ENCODE data around the gene FSTL3.
"Not testable (repeated sequence)": the region's sequence is repeated elsewhere in the genome, so short reads cannot be mapped to it uniquely, and the experiment has no call there.

Gene FSTL3

DNA sequence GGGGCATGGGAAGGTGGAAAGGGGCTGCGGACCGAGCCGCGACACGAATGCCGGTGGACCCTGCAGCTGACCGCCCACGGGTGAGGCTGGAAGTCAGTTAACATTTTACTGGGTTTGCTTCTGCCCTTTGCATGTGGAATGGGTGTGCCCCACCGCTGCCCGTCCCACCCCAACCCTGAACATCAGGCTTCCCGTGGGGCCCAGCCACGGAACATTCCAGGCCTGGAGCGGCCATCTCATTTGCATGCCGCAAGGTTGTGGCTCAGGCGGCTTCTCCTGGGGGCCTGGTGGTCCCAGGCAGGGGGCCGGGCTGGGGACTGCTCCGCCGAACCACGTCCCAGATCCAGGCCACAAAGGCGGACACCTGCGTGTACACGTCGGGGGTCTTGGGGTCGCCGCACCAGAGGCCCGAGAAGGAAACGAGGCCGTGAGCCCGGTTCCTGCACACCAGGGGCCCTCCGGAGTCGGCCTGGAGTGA lies 9.3 kb downstream of the FSTL3 start:
- no peak for DNase-seq

DNA sequence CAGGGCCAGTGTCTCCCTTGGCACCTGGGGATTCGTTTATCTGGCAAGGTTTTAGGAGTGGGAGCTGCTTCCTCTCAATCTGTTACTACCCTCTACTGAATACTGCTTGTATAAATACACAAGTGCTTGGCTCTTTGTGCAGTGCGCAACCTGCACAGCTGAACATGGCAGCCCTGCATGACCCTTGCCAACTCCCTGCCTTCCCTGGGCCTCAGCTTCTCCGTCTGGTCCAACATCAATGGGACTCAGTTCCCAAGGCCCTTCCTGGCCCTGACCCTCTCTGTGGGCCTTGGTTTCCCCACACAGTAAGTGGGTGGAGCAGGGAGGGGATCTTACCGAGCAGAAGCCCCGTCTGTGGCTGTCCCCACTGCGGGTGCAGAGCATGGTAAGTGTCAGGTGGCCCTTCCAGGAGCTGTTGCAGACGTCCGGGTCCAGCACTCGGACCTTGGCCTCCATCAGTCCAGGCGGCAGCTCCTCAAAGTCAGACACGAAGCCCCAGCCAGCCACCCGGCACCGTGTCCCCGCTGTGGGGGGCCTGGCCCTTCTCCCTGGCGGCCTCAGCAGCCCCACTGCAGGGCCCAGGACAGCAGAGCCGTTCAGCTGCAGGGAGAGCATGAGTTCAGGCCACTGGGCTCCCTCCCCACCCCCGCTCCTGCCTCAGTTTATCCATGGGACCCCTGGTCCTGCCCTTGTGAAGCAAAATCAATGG lies 10.6 kb downstream of the FSTL3 start:
- no peak for DNase-seq

DNA sequence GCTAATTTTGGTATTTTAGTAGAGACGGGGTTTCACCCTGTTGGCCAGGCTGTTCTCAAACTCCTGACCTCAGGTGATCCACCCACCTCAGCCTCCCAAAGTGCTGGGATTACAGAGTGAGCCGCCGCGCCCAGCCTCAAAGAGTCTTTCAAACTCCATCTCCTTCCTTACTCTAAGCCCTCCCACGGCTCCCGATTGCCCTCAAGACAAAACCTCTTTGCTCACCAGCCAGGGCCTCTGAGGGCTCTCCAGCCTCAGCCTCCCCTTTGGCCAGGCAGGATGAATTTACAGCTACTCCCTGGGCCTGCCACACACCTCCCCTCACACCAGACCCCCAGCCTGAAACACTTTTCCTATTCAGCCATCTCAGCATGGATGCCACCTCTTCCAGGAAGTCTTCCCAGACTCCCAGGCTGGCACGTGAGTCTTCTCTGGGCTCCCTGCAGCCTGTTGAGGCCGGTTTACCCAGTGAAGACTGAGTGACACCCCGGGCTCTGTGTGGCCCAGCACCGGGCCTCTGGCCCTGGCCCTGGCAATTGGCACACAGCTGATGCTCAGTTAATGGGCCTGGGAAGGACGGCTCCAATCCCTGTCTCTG lies 11.5 kb downstream of the FSTL3 start:
- DNase-seq, result no peak

DNA sequence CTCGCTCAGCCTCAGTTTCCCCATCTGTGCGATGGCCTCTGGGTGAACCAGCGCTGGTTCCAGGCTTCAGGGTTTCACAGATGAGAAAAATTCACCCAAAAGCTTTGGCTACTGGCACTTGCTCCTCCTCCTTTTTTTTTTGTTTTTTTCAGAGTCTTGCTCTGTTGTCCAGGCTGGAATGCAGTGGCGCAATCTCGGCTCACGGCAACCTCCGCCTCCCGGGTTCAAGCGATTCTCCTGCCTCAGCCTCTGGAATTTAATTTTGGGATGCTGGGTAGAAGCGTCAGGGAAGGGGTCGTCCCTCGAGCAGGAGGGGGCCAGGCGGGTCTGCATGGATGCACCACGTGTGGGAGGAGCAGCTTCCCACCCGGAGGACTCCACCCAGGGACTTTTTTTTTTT lies 12.0 kb downstream of the FSTL3 start:
- no peak for DNase-seq

DNA sequence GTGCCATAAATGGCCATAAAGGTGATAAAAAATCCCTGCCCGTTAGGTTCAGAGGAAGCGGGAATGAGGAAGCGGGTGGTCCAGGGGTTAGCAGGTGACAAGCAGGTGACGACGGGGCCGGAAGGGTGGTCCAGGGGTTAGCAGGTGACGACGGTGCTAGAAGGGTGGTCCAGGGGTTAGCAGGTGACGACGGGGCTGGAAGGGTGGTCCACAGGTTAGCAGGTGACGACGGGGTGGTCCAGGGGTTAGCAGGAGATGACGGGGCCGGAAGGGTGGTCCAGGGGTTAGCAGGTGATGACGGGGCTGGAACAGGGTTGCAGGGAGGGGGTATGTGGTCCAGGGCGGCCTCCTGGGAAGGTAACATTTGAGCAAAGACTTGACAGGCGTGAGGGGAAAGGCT lies 12.8 kb downstream of the FSTL3 start:
- no peak for DNase-seq

DNA sequence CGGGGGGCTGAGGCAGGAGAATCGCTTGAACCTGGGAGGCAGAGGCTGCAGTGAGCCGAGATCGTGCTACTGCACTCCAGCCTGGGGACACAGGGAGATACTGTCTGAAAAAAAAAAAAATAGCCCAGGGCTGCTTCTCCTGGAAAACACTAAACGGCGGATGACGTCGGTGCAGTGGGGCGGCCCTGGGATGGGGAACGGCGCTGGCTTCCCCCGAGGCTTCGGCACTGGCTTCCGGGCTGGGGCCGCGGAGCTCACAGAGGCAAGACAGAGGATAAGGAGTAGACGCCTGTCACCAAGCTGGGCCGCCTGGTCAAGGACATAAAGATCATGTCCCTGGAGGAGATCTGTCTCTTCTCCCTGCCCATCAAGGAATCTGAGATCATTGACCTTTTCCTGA lies 14.0 kb downstream of the FSTL3 start:
- DNase-seq, result no peak

DNA sequence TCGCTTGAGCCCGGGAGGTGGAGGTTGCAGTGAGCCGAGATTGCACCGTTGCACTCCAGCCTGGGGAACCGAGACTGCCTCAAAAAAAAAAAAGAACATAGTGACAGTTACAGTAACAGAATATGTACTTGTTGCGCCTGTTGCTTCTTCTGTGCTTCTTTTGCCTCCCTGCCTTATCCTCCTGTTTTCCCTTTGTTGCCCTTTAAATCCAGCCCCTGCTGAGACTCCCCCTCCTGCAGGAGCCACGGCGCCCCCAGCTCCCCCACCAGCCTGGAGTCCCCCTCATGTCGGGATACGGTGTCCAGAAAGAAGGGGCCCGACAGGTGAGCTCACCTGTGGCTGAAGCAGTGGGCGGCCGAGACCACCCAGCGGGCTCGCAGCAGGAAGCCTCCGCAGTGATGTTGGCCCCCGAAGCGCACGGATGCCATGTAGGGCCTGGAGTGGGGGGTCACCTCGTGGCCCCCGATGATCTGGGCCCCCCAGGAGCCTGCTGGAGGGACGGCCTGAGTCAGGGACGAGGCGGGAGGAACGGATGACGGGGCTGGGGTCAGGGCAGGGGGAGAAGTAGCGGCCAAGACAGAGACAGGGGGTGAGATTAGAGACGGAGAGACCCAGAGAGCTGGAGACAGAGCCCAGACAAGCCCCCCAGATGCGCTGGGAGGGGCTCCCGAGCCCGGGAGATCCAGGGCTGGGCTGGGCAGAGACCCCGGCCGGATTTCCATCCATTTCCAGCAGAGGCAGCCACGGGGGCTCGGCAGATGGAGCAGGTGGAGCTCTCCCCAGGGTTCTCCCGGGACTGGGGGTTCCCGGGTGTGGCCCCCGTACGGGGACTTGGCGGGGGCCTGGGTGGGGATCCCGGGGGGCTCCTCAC lies 18.5 kb downstream of the FSTL3 start:
- no peak for DNase-seq

DNA sequence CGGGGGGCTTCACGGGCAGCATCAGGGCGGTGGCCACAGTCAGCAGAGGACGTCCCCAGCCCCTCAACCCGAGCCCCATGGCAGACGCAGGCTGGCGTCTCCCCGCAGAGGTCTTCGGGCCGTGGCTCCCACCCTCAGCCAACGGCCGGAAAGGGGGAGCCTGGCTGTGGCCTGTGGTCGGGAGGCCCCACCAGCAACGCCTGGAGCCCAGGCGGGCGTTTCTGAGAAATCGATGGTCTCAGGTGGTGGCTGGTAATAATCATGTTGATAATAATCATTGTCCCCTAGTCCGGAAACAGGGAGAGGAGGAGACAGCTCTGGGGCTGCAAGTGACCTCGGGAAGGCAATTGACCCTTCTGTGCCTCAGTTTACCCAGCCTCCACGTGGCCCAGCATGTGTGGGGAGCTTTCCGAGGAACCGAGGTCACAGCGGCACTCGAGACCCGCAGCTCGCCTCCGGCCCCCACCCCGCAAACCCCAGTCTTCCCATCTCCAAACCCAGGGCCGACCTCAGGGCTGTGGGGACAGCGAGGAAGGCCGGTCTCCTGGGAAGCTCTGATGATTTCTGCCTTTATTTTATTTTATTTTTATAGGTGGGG lies 19.3 kb downstream of the FSTL3 start, which contains the start of gene PRSS57:
Gene PRSS57 (minus strand): TSS at position 101 of the 598 bp plus-strand sequence. CDS start 22 bp downstream, at position 79.
- DNase-seq, result no peak

DNA sequence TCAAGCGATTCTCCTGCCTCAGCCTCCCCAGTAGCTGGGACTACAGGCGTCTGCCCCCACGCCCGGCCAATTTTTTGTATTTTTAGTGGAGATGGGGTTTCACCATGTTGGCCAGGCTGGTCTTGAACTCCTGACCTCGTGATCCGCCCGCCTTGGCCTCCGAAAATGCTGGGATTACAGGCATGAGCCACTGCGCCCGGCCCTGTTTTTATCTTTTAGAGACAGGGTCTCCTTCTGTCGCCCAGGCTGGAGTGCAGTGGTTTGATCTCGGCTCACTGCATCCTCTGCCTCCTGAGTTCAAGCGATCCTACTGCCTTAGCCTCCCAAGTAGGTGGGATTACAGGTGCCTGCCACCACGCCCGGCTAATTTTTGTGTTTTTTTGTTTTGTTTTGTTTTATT lies 22.3 kb downstream of the FSTL3 start:
- DNase-seq, result not testable (repeated sequence)

DNA sequence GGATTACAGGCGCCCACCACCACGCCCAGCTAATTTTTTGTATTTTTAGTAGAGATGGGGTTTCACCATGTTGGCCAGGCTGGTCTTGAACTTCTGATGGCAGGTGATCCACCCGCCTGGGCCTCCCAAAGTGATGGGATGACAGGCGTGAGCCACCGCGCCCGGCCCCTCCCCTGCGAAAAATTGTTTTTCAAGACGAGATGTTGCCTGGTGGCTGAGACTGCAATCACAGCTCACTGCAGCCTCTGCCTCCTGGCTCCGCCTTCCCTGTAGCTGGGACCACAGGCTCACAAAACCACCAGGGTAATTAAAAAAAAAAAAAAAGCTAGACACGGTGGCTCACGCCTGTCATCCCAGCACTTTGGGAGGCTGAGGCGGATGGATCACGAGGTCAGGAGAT lies 23.7 kb downstream of the FSTL3 start:
- not testable (repeated sequence) for DNase-seq

DNA sequence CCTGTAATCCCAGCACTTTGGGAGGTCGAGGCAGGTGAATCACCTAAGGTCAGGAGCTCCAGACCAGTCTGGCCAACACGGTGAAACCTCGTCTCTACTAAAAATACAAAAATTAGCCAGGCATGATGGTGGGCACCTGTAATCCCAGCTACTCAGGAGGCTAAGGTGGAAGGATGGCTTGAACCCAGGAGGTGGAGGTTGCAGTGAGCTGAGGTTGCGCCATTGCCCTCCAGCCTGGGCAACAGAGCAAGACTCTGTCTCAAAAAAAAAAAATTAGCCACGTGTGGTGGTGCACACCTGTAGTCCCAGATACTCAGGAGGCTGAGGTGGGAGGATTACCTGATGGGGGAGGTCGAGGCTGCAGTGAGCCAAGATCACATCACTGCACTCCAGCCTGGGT lies 26.7 kb downstream of the FSTL3 start:
- DNase-seq, result not testable (repeated sequence)

DNA sequence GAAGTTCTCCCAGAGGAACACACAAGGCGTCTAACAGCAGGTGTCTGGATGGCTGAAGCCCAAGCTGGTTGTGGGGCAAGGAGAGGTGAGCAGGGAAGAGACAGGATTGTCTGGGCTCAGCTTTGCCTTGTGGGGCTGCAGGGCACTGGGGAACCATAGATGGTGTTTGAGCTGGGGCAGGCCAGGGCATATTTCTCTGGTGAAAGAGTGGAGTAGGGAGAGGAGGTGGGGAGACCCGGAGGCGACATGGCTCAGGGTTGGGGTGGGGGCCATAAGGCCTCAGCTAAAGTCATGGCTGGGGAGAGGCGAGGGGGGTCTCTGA lies 27.1 kb downstream of the FSTL3 start:
- DNase-seq, result no peak

DNA sequence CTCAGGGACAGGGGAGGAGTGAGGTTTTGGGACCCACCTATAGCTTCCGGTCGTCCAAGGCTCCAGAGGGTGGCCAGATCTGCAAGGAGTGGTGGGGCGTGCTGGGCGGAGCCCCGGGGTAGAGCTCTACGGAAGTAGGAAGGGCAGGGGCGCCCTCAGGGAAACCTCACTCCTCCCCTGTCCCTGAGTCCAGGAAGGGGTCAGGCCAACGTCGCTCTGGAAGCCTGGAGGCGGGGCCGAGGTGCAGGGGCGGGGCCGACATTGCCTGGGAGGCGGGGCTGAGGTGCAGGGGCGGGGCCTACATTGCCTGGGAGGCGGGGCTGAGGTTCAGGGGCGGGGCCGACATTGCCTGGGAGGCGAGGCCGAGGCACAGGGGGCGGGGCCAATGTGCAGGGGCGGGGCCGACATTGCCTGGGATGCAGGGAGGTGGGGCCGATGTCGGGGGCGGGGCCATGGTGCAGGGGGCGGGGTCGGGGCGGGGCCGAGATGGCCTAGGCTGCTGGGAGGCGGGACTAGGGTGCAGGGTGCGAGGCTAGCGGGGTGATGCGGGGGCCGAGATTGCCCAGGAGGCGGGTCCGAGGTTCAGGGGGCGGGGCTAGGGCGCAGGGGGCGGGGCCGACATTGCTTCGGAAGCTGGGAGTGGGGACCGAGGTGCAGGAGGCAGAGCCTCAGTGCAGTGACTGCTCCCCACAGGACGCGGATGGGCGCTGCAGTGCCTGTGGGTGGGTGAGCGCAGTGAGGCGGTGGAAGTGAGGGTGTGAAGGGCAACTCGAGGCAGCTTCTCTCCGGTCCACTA lies 27.7 kb downstream of the FSTL3 start:
- no peak for DNase-seq

DNA sequence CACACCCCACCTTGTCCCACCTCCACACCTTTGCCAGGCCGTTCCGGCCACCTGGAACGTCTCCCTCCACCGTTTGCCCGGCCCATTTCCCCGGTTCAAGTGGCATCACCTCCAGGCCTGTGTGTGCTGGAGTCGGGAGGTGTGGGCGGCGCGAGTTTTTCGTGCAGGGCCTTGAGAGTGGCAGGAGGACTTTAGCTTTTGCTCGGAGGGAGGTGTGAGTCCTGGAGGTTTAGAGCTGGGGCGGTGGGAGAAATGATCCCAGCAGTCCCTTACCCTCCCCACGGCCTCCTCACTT lies 28.2 kb downstream of the FSTL3 start:
- DNase-seq, result no peak

DNA sequence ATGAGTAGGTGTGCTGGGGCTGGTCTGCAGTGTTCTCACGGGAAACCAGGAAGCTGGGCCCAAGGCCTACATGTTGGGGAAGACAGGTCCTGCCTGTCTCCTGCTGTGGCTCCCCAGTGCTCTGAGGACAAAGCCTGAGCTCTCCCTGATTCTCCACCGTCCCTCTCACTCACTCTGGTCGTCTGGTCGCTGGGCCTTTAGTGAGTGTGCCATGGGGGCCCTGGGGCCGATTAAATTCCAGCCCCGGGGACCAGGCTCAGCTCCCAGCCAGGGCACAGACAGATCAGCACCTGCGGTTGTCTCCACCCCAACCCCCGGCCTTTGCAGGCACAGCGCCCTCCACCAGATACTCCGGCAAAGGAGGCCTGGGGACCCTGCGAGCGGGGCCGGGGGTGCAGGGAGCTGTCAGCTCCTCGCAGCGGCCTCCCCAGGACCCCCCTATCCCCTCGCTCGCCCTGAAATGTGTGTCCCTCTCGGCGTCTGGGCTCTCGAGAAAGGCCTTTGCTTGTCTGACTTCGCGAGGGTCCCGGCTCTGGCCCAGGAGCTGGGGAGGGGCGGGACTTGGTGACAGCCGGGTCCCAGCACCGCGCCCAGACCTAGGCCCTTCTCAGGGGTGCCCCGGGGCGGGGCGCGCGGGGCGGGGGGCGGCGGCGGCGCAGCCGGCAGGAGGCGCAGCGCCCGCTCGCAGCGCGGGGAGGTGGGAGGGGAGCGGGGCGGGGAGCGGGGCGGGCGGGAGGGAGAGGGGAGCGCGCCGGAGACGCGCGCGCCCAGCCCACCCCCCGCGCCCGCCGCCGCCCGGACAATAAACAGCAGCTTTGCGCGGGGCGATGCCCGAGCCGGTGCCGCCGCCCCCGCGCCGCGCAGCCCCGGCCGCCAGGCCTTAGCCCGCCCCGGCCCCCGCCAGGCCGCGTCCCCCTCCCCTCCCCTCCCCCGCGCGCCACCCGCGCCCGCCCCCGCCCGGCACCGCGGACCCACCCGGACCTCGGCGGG lies 32.3 kb downstream of the FSTL3 start, which contains the start of gene PALM:
Gene PALM (plus strand): TSS at position 782 of the 990 bp plus-strand sequence. CDS start 212 bp downstream, outside the sequence.
- DNase-seq, result no peak

DNA sequence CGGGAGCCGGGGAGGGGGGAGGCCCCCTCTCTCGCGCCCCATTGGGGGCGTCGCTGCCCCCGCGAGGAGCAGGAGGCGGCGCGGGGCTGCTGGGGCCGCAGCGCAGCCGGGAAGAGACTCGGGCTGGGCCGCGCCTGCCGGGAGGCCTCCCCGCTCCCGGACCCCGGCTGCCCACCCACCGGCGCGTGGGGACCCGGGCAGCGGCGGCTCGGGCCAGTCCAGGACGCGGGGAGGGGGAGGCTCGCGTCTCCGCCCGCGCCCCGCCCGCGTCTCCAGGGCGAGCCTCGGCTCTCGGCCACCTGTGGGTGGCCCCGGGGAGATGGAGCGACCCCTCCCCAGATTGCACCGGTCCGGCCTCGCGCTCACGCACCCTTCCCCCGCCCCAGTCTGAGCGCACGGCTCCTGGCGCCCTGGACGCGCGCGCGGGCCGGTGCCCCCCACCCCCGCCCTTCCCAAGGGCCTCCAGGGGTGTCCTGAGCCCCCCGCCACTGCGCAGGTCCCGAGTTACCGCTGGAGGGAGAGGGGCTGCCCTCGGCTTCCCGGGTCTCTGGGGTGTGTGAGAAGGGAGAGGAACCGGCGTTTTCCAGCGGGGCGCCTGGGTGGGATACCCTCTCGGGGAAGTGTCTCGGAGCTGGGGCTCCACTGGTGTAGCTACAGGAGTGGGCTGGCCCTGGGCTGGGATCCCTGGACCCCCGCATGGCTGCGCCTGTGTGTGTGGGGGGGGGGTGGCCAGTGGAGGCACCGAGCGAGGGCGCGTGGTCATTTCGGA lies 33.2 kb downstream of the FSTL3 start:
- DNase-seq, result no peak

DNA sequence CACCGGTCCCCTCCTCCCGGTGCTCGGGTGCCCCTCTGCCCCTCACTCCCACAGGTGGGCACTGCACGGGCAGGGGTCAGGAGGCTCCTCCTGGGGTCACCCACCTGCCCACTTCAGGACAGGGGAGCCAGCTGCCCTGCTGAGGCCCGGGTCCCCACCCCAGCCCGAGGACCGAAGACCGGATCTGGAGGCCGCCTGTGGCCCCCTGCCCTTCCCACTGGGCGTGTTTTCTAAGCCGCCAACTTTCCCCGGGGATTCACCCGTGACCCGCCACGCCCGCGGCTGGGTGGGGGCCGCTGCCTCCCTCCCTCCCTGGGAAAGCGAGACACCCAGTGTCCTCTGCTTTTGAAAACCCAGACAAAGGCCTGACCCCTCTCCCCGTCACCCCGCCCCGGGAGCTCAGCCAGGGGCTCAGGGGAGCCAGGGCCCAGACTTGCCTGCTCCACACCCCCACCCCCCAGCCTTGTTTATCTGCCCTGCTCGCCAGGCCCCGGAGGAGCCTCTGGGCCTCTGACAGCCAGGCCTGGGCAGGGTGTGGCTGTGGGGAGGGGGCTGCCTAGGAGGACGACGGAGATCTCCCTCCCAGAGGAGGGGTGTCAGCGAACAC lies 33.9 kb downstream of the FSTL3 start:
- no peak for DNase-seq

DNA sequence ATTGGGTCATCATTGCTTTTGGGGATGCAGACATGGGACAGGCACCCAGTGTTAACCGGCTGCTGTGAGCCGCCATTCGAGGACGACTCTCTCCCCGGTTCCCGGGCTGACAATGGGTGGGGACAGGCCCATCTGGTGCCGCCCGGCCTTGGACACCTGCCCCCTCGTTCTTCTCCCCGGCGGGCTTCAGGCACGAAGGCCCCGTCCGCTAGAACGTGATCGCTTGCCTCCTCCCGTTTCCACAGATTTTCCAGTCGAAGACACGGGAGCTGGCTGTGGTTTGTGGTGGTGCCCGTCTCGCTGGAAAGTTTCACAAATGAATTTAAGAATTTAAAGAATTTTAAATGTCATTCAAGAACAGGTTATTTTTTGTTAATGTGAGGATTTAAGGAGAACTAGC lies 34.6 kb downstream of the FSTL3 start:
- DNase-seq, result no peak

DNA sequence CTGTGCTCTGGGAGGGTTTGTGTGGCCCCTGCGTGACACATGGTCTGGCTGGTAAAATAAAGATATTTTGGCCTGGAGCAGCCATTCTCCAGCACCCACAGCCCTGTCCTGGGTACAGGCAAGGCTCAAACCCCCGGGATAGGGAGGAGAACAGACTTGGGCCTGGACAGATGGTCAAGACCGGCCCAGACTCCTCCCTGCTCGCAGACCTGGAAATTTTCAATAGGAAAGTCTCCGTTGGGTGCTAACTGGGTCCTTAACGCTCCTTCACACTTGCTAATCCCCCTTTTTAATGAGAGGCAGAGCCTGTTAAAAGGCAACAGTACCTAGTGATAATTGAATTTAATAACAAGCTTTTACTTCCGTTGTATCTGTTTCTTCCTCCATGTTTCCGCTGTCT lies 35.1 kb downstream of the FSTL3 start:
- no peak for DNase-seq

DNA sequence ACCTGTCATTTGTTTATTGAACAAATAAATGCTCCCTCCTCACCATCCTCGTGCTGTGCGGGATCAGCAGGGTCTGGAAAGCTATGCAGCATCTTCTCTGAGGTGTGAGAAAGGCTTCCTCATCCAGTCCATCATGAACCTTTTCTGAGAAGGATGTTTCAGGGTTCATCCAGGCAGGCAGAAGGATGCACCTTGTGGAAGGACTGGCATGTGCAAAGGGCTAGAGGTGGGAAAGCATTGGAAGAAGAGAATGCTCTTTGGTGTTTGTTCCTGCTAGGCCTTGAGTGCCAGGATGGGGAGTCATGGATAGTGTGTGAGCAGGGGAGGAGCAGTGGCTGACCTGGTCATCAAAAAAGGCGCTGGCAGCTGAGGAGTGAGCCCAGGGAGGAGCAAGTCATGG lies 39.2 kb downstream of the FSTL3 start:
- DNase-seq, result no peak

Measured in SW 1271 (cell line).